ENCODE results near the gene TLX1. TPM values are rescaled to one million over a fixed set of nuclear protein-coding genes. Genes with fewer than 3 reads are reported as not detected.

The TLX1 gene
- total RNA-seq, 1 donor from 2014 or later, result not detected

DNA sequence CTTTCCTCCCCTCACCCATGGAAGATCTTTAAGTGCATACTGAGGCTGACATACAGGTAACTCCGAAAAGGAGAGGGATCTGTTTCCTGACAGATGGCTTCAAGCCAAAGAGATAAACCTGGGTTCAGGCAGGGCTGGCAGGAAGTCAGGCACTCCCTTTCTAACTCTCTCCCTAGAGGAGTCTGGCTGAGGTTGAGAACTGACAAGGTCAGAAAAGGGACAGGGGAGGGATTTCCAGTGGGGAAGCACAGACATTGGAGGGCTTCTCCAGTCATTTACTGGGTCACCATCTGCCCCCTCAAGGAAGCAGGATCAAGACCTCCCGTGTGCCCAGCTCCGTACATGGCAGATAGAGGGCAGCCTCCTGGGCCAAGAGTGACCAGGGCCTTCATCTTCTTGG is 31.6 kb downstream of the TLX1 start:
- Mint-ChIP-seq H3K36me3 (no peaks in the 10 kb centered on the region), H3K4me3 (no peak overlapping the region), H3K4me1 (peaks cover 28% of the 10 kb centered on the region), H3K27me3 (ENCODE audit: low read depth) (peaks cover 85% of the 10 kb centered on the region), H3K27ac (no peak overlapping the region), H3K9me3 (peaks cover 4% of the 10 kb centered on the region)
- DNase-seq (ENCODE audit: low spot score in 2 of 2, unreplicated experiment in 2 of 2), result no peak
- TF ChIP-seq, protein P1, sequence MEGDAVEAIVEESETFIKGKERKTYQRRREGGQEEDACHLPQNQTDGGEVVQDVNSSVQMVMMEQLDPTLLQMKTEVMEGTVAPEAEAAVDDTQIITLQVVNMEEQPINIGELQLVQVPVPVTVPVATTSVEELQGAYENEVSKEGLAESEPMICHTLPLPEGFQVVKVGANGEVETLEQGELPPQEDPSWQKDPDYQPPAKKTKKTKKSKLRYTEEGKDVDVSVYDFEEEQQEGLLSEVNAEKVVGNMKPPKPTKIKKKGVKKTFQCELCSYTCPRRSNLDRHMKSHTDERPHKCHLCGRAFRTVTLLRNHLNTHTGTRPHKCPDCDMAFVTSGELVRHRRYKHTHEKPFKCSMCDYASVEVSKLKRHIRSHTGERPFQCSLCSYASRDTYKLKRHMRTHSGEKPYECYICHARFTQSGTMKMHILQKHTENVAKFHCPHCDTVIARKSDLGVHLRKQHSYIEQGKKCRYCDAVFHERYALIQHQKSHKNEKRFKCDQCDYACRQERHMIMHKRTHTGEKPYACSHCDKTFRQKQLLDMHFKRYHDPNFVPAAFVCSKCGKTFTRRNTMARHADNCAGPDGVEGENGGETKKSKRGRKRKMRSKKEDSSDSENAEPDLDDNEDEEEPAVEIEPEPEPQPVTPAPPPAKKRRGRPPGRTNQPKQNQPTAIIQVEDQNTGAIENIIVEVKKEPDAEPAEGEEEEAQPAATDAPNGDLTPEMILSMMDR (IDR thresholded peaks at IDR 0.05; ENCODE audit: unreplicated experiment), result no peak

DNA sequence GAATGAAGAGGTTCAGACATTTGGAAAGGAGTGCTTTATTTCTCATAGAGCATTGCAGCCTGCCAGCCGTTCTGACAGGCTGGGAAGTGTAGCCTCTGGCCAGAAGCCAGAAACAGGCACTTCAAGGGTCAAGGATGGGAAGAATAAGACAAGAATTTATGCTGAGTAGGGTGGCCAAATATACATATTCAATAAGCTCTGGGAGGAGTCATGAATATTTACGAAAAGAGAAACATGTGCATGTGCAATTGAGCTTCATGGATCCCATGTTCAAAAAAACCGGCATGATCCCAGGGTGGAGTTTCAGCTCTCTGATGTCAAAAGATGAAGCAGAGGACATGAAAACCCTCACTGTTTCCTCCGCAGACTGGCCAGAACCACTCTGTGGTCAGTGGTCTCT is 32.9 kb downstream of the TLX1 start:
- H3K9me3 Mint-ChIP-seq, result peaks cover 4% of the 10 kb centered on the region
- TF ChIP-seq, protein P1 (IDR thresholded peaks at IDR 0.05; ENCODE audit: unreplicated experiment), result no peak
- no peaks in the 10 kb centered on the region for H3K36me3 Mint-ChIP-seq
- H3K27me3 Mint-ChIP-seq (ENCODE audit: low read depth), result peaks cover 86% of the 10 kb centered on the region
- DNase-seq (ENCODE audit: low spot score in 2 of 2, unreplicated experiment in 2 of 2), result no peak
- peaks cover 18% of the 10 kb centered on the region for H3K4me1 Mint-ChIP-seq
- H3K4me3 Mint-ChIP-seq, result no peak overlapping the region
- H3K27ac Mint-ChIP-seq, result no peak overlapping the region

DNA sequence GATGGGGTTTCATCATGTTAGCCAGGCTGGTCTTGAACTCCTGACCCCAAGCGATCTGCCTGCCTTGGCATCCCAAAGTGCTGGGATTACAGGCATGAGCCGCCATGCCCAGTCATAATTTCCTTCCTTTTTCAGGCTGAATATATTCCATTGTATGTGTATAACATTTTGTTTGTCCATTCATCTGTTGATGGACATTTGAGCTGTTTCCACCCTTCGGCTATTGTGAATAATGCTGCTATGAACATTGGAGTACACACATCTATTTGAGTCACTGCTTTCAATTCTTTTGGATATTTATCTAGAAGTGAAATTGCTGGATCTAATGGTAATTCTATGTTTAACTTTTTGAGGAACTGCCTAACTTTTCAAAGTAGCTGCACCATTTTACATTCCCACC is 34.6 kb downstream of the TLX1 start:
- TF ChIP-seq, protein P1 (IDR thresholded peaks at IDR 0.05; ENCODE audit: unreplicated experiment), result no peak
- H3K4me1 Mint-ChIP-seq, result peaks cover 18% of the 10 kb centered on the region
- no peak for DNase-seq (ENCODE audit: low spot score in 2 of 2, unreplicated experiment in 2 of 2)
- no peak overlapping the region for H3K4me3 Mint-ChIP-seq
- H3K27me3 Mint-ChIP-seq (ENCODE audit: low read depth), result peaks cover 80% of the 10 kb centered on the region
- H3K36me3 Mint-ChIP-seq, result no peaks in the 10 kb centered on the region
- peaks cover 4% of the 10 kb centered on the region for H3K9me3 Mint-ChIP-seq
- H3K27ac Mint-ChIP-seq, result no peak overlapping the region

DNA sequence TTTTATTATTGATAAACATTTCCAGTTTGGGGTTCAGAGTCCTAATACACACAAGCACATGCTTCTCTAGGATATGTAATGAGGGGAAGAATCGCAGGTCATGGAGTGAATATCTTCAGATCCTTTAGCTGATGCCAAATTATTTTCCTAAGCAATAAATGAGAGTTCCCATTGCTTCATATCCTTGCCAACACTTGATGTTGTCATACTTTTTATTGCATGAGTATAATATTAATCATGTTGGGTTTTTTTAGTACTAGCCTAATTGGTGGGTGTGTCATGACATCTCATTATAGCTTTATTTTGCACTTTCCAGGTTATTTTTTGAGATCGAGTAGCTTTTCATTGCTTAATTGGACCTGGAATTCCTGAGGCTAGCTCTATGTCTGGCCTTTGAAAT is 35.3 kb downstream of the TLX1 start:
- Mint-ChIP-seq H3K9me3 (peaks cover 4% of the 10 kb centered on the region), H3K4me3 (no peak overlapping the region), H3K36me3 (no peaks in the 10 kb centered on the region), H3K4me1 (peaks cover 16% of the 10 kb centered on the region), H3K27ac (no peak overlapping the region), H3K27me3 (ENCODE audit: low read depth) (peaks cover 79% of the 10 kb centered on the region)
- TF ChIP-seq, protein P1 (IDR thresholded peaks at IDR 0.05; ENCODE audit: unreplicated experiment), result no peak
- DNase-seq (ENCODE audit: low spot score in 2 of 2, unreplicated experiment in 2 of 2), result no peak

DNA sequence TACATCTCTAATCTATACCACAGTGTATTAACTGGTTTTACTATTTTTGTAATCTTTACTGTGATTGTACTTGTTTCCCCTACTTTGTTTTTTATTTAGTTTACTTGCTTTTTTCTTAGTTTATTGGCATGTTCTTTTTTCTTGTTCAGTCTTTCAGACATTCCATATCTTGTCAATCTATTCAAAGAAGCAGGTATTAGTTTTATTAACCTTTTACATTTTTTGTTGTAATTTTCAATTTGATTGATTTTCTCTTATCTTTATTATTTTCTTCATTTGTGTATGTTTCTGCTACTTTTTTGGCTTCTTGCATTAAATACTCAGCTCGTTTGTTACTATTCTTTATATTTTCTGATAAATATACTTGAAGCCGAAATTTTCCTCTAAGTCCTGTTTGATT is 41.6 kb downstream of the TLX1 start:
- TF ChIP-seq, protein P1 (IDR thresholded peaks at IDR 0.05; ENCODE audit: unreplicated experiment), result no peak
- peaks cover 25% of the 10 kb centered on the region for H3K9me3 Mint-ChIP-seq
- peaks cover 41% of the 10 kb centered on the region for H3K27me3 Mint-ChIP-seq (ENCODE audit: low read depth)

DNA sequence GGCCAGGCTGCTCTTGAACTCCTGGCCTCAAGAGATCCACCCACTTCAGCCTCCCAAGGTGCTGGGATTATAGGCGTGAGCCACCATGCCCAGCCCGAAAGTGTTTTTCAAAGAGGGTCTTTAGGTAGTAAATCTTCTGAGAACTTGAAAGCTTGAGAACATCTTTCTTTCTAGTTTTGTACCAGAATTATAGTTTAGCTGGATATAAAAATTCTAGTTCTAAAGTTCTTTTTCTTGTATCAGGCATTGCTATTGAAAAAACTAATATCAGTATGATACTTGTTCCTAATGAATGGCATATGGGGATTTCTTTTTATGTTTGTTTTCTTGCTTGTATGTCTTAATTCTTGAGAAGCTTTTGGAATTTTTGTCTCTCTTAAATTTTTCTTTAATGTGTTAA is 43.2 kb downstream of the TLX1 start:
- H3K4me3 Mint-ChIP-seq, result no peak overlapping the region
- H3K9me3 Mint-ChIP-seq, result peaks cover 25% of the 10 kb centered on the region
- TF ChIP-seq, protein P1 (IDR thresholded peaks at IDR 0.05; ENCODE audit: unreplicated experiment), result no peak
- peaks cover 1% of the 10 kb centered on the region for H3K36me3 Mint-ChIP-seq
- no peaks in the 10 kb centered on the region for H3K4me1 Mint-ChIP-seq
- H3K27ac Mint-ChIP-seq, result no peak overlapping the region
- H3K27me3 Mint-ChIP-seq (ENCODE audit: low read depth), result peaks cover 39% of the 10 kb centered on the region
- DNase-seq (ENCODE audit: low spot score in 2 of 2, unreplicated experiment in 2 of 2), result no peak

More for the DNA sequence above, 41.6 kb downstream of the TLX1 start:
- H3K4me3 Mint-ChIP-seq, result no peak overlapping the region
- H3K36me3 Mint-ChIP-seq, result peaks cover 1% of the 10 kb centered on the region
- no peak overlapping the region for H3K27ac Mint-ChIP-seq
- no peak for DNase-seq (ENCODE audit: low spot score in 2 of 2, unreplicated experiment in 2 of 2)
- H3K4me1 Mint-ChIP-seq, result no peaks in the 10 kb centered on the region
